ENCODE measurements around the gene TBC1D2B.
"Not testable (repeated sequence)": the region's sequence is repeated elsewhere in the genome, so short reads cannot be mapped to it uniquely, and the experiment has no call there.

The TBC1D2B gene

DNA sequence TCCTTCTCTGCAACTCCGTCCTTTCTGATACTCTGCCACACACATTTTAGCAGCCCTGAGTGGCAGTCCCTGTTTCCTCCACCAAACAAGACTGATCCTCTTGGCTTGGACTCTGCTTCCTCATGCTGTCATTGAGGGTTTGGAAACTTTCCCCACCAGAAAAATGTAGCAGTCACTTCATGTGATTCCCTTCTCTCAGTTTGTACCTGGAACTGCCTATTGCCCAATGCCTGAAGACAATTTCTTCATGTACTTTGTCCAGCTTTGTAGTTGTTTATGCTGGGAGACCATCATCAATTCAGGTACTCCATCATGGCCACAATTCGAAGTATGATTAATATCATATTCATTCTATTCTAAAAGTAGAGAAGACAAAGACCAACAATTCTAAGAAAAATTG lies 119.5 kb downstream of the TBC1D2B start:
- H3K27me3 ChIP-seq (ENCODE audit: insufficient read depth, low read length); H3K4me1 ChIP-seq (ENCODE audit: control insufficient read depth in 1 of 2, insufficient read depth in 2 of 2, low read length in 2 of 2); H3K9me3 ChIP-seq (ENCODE audit: insufficient read depth, low read depth, low read length); H3K27ac ChIP-seq (ENCODE audit: low read depth, low read length); H3K14ac ChIP-seq (ENCODE audit: low read length); H2BK120ac ChIP-seq (ENCODE audit: insufficient read depth, low read length, poor library complexity); H3K4ac ChIP-seq (ENCODE audit: low read depth, low read length); H3K23ac ChIP-seq (ENCODE audit: low read length); H2BK12ac ChIP-seq (ENCODE audit: low read length); H4K12ac ChIP-seq (ENCODE audit: low read depth, low read length); H4K8ac ChIP-seq (ENCODE audit: low read depth, low read length); H2AFZ ChIP-seq (ENCODE audit: insufficient read depth, low read length, poor library complexity); H3K4me3 ChIP-seq (ENCODE audit: low read depth, low read length); H3K9ac ChIP-seq (ENCODE audit: low read length); H3K4me2 ChIP-seq (ENCODE audit: low read length); H3K79me1 ChIP-seq (ENCODE audit: low read length); H2AK5ac ChIP-seq (ENCODE audit: low read length); H2BK5ac ChIP-seq (ENCODE audit: low read depth, low read length, poor library complexity); DNase-seq; H3K79me2 ChIP-seq (ENCODE audit: control insufficient read depth, insufficient read depth, low read length, poor library complexity); H3K36me3 ChIP-seq (ENCODE audit: control insufficient read depth in 1 of 2, insufficient read depth in 2 of 2, low read length in 2 of 2); H4K91ac ChIP-seq (ENCODE audit: low read depth, low read length); H3K18ac ChIP-seq (ENCODE audit: low read length): not testable (repeated sequence)
- no CpG with 5 or more reads among the region's 2 CpGs for WGBS (ENCODE audit: extremely low coverage, insufficient coverage, insufficient read length)

DNA sequence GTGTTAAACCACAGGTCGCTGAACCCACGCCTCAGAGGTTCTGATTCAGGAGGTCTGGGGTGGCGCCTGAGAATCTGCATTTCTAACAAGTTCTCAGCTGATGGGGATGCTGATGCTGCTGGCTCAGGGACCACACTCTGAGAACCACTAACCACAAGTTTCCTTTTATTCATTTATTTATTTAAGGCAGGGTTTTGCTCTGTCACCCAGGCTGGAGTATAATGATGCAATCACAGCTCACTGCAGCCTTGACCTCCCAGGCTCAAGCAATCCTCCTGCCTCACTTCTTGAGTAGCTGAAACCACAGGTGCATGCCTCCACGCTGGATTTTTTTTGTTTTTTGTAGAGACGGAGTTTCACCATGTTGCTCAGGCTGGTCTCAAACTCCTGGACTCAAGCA lies 123.6 kb downstream of the TBC1D2B start:
- not testable (repeated sequence) for H3K79me1 ChIP-seq (ENCODE audit: low read length); H3K4ac ChIP-seq (ENCODE audit: low read depth, low read length); H3K9ac ChIP-seq (ENCODE audit: low read length); H2AFZ ChIP-seq (ENCODE audit: insufficient read depth, low read length, poor library complexity); H3K4me3 ChIP-seq (ENCODE audit: low read depth, low read length); H2BK12ac ChIP-seq (ENCODE audit: low read length); H2AK5ac ChIP-seq (ENCODE audit: low read length); H4K12ac ChIP-seq (ENCODE audit: low read depth, low read length); H3K27me3 ChIP-seq (ENCODE audit: insufficient read depth, low read length); H3K23ac ChIP-seq (ENCODE audit: low read length); DNase-seq; H3K14ac ChIP-seq (ENCODE audit: low read length); H3K9me3 ChIP-seq (ENCODE audit: insufficient read depth, low read depth, low read length); H2BK120ac ChIP-seq (ENCODE audit: insufficient read depth, low read length, poor library complexity); H2BK5ac ChIP-seq (ENCODE audit: low read depth, low read length, poor library complexity); H3K27ac ChIP-seq (ENCODE audit: low read depth, low read length); H3K36me3 ChIP-seq (ENCODE audit: control insufficient read depth in 1 of 2, insufficient read depth in 2 of 2, low read length in 2 of 2); H3K18ac ChIP-seq (ENCODE audit: low read length); H4K8ac ChIP-seq (ENCODE audit: low read depth, low read length); H3K79me2 ChIP-seq (ENCODE audit: control insufficient read depth, insufficient read depth, low read length, poor library complexity); H3K4me1 ChIP-seq (ENCODE audit: control insufficient read depth in 1 of 2, insufficient read depth in 2 of 2, low read length in 2 of 2); H3K4me2 ChIP-seq (ENCODE audit: low read length); H4K91ac ChIP-seq (ENCODE audit: low read depth, low read length)
- no CpG with 5 or more reads among the region's 5 CpGs for WGBS (ENCODE audit: extremely low coverage, insufficient coverage, insufficient read length)

GRCh38 chr15:77952928-77953446 lies 124.5 kb downstream of the TBC1D2B start:
- not testable (repeated sequence) for H3K18ac ChIP-seq (ENCODE audit: low read length); H3K4me3 ChIP-seq (ENCODE audit: low read depth, low read length); H2BK5ac ChIP-seq (ENCODE audit: low read depth, low read length, poor library complexity); H3K23ac ChIP-seq (ENCODE audit: low read length); H3K9me3 ChIP-seq (ENCODE audit: insufficient read depth, low read depth, low read length); H2BK12ac ChIP-seq (ENCODE audit: low read length); H3K27me3 ChIP-seq (ENCODE audit: insufficient read depth, low read length); H3K4me2 ChIP-seq (ENCODE audit: low read length); H3K4ac ChIP-seq (ENCODE audit: low read depth, low read length); H3K79me2 ChIP-seq (ENCODE audit: control insufficient read depth, insufficient read depth, low read length, poor library complexity); H2AK5ac ChIP-seq (ENCODE audit: low read length); H3K4me1 ChIP-seq (ENCODE audit: control insufficient read depth in 1 of 2, insufficient read depth in 2 of 2, low read length in 2 of 2); H4K12ac ChIP-seq (ENCODE audit: low read depth, low read length); H3K9ac ChIP-seq (ENCODE audit: low read length); H2AFZ ChIP-seq (ENCODE audit: insufficient read depth, low read length, poor library complexity); H3K36me3 ChIP-seq (ENCODE audit: control insufficient read depth in 1 of 2, insufficient read depth in 2 of 2, low read length in 2 of 2); DNase-seq; H4K8ac ChIP-seq (ENCODE audit: low read depth, low read length); H3K14ac ChIP-seq (ENCODE audit: low read length); H2BK120ac ChIP-seq (ENCODE audit: insufficient read depth, low read length, poor library complexity); H3K27ac ChIP-seq (ENCODE audit: low read depth, low read length); H3K79me1 ChIP-seq (ENCODE audit: low read length); H4K91ac ChIP-seq (ENCODE audit: low read depth, low read length)
- no CpG with 5 or more reads among the region's 5 CpGs for WGBS (ENCODE audit: extremely low coverage, insufficient coverage, insufficient read length)

DNA sequence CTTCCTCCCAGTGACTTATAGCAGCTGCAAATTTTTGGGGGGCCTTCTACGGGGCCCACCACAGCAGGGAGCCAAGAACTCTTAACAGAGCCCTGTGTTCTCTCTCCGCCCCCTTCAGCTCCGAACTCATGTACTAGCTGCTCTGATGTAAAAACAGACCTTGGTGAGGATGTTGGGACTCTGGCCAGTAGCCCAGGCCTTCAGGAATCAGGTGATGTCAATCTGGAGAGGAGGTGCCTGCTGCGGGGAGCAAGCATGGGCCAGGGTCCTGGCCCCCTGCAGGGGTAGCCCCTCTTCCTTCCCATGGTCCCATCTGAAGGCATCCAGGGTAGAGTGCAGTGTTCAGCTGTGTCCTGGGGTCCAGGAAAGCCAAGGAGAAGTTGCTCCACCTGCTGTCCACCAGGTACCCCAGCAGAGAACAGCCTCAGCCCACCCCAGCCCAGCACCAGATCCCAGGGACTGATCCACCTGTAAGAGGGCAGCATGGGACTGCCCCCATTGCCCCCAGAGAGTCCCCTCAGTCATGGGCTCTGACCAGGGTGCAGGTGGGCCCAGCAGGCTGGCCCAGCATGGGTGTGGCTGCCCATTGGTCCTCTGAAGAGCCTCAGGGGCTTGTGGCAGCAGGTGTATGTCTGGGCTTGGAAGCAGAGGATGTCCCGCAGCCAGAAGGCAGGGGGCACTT lies 126.3 kb downstream of the TBC1D2B start:
- H4K91ac ChIP-seq (ENCODE audit: low read depth, low read length); H2AFZ ChIP-seq (ENCODE audit: insufficient read depth, low read length, poor library complexity); H3K18ac ChIP-seq (ENCODE audit: low read length); H3K4me2 ChIP-seq (ENCODE audit: low read length); H2BK12ac ChIP-seq (ENCODE audit: low read length); H3K14ac ChIP-seq (ENCODE audit: low read length); H3K36me3 ChIP-seq (ENCODE audit: control insufficient read depth in 1 of 2, insufficient read depth in 2 of 2, low read length in 2 of 2); H3K4me1 ChIP-seq (ENCODE audit: control insufficient read depth in 1 of 2, insufficient read depth in 2 of 2, low read length in 2 of 2); H3K27ac ChIP-seq (ENCODE audit: low read depth, low read length); H3K27me3 ChIP-seq (ENCODE audit: insufficient read depth, low read length); H3K79me1 ChIP-seq (ENCODE audit: low read length); H3K9me3 ChIP-seq (ENCODE audit: insufficient read depth, low read depth, low read length); H2AK5ac ChIP-seq (ENCODE audit: low read length); H3K9ac ChIP-seq (ENCODE audit: low read length); H3K4me3 ChIP-seq (ENCODE audit: low read depth, low read length); DNase-seq; H3K4ac ChIP-seq (ENCODE audit: low read depth, low read length); H2BK120ac ChIP-seq (ENCODE audit: insufficient read depth, low read length, poor library complexity); H3K23ac ChIP-seq (ENCODE audit: low read length); H4K8ac ChIP-seq (ENCODE audit: low read depth, low read length); H2BK5ac ChIP-seq (ENCODE audit: low read depth, low read length, poor library complexity); H3K79me2 ChIP-seq (ENCODE audit: control insufficient read depth, insufficient read depth, low read length, poor library complexity); H4K12ac ChIP-seq (ENCODE audit: low read depth, low read length): not testable (repeated sequence)
- no CpG with 5 or more reads among the region's 5 CpGs for WGBS (ENCODE audit: extremely low coverage, insufficient coverage, insufficient read length)

Measured in trophoblast cell (in vitro differentiated cells and primary cell).